GM23338 (cell line): ENCODE data around the gene DCLK1.

ENCODE experiments used
- JUNB ChIP-seq: IDR thresholded peaks from one replicate; pipeline ENCODE4 v1.6.1; 2016; ENCODE audit warnings: antibody characterized with exemption; ENCODE audit not compliant: unreplicated experiment
- POLR2AphosphoS5 ChIP-seq: IDR thresholded peaks from 2 replicates; pipeline ENCODE4 v1.6.1; 2016; ENCODE audit warnings: antibody characterized with exemption, low read depth
- TF ChIP-seq, protein P1 (sequence below), 2 experiments: fragments of 200-600 bp in 1 of 2; sonication (generic) in 1 of 2; conservative IDR thresholded peaks; 2 replicates each; pipeline versions ENCODE4 v1.5.1 to v1.6.1; 2016 to 2017; ENCODE audit warnings: antibody characterized with exemption in 2 of 2, low read depth in 2 of 2, mild to moderate bottlenecking in 2 of 2, moderate library complexity in 1 of 2
- TF ChIP-seq, protein P2 (sequence below): IDR thresholded peaks from one replicate; pipeline ENCODE4 v1.6.1; 2018; ENCODE audit warnings: antibody characterized with exemption; ENCODE audit not compliant: unreplicated experiment

GRCh38 chr13:36088001-36088400 lies 43.2 kb downstream of the DCLK1 start:
- TF ChIP-seq, protein P1, sequence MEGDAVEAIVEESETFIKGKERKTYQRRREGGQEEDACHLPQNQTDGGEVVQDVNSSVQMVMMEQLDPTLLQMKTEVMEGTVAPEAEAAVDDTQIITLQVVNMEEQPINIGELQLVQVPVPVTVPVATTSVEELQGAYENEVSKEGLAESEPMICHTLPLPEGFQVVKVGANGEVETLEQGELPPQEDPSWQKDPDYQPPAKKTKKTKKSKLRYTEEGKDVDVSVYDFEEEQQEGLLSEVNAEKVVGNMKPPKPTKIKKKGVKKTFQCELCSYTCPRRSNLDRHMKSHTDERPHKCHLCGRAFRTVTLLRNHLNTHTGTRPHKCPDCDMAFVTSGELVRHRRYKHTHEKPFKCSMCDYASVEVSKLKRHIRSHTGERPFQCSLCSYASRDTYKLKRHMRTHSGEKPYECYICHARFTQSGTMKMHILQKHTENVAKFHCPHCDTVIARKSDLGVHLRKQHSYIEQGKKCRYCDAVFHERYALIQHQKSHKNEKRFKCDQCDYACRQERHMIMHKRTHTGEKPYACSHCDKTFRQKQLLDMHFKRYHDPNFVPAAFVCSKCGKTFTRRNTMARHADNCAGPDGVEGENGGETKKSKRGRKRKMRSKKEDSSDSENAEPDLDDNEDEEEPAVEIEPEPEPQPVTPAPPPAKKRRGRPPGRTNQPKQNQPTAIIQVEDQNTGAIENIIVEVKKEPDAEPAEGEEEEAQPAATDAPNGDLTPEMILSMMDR (conservative IDR thresholded peaks at IDR 0.05; ENCODE audit: low read depth in 2 of 2), result no peak
- no peak for TF ChIP-seq POLR2AphosphoS5
- TF ChIP-seq, protein P2, sequence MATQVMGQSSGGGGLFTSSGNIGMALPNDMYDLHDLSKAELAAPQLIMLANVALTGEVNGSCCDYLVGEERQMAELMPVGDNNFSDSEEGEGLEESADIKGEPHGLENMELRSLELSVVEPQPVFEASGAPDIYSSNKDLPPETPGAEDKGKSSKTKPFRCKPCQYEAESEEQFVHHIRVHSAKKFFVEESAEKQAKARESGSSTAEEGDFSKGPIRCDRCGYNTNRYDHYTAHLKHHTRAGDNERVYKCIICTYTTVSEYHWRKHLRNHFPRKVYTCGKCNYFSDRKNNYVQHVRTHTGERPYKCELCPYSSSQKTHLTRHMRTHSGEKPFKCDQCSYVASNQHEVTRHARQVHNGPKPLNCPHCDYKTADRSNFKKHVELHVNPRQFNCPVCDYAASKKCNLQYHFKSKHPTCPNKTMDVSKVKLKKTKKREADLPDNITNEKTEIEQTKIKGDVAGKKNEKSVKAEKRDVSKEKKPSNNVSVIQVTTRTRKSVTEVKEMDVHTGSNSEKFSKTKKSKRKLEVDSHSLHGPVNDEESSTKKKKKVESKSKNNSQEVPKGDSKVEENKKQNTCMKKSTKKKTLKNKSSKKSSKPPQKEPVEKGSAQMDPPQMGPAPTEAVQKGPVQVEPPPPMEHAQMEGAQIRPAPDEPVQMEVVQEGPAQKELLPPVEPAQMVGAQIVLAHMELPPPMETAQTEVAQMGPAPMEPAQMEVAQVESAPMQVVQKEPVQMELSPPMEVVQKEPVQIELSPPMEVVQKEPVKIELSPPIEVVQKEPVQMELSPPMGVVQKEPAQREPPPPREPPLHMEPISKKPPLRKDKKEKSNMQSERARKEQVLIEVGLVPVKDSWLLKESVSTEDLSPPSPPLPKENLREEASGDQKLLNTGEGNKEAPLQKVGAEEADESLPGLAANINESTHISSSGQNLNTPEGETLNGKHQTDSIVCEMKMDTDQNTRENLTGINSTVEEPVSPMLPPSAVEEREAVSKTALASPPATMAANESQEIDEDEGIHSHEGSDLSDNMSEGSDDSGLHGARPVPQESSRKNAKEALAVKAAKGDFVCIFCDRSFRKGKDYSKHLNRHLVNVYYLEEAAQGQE, result no peak
- no peak for TF ChIP-seq JUNB
